AG09309 (cell line): ENCODE measurements around the gene CBX8.

Source experiments
- DNase-seq: peaks from one replicate; pipeline ENCODE4 v3.0.0-alpha.2; 2010; ENCODE audit warnings: low read depth
- H3K4me3 ChIP-seq: 2 replicates; pipeline ENCODE4 v1.5.1; 2011; ENCODE audit warnings: mild to moderate bottlenecking, low read depth, low read length, moderate library complexity; ENCODE audit not compliant: control insufficient read depth
- TF ChIP-seq, protein P1 (sequence below): IDR thresholded peaks from 2 replicates; pipeline ENCODE4 v1.5.1; 2011; ENCODE audit warnings: mild to moderate bottlenecking, low read depth, low read length, inconsistent platforms; ENCODE audit not compliant: insufficient read depth, control insufficient read depth; ENCODE audit errors: missing control alignments

The CBX8 gene

GRCh38 chr17:79796763-79797491, at the start of gene CBX8:
TSS of gene CBX8 (minus strand) at chr17:79797077. CDS start at chr17:79796998, 79 bp downstream.
- H3K4me3 ChIP-seq: peak within 1 kb of the TSS; percentile 86

DNA sequence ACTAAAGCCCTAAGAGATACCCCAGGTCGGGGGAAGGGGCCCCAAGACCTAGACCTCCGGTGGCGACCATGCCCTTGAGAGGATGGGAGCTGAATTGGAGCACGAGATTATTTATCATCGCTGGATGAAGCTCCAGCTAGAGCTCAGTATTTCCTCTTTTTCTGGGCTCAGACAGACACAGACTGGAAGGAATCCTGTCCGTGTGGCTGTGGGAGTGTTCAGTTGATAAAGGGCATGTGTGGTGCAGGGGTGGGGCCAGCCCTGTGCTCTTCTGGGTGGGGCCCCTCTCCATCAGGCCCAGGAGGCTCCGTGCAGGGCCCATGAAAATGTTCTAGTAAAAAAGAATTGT, 48.7 kb upstream of the CBX8 start:
- no peak for DNase-seq
- TF ChIP-seq, protein P1, sequence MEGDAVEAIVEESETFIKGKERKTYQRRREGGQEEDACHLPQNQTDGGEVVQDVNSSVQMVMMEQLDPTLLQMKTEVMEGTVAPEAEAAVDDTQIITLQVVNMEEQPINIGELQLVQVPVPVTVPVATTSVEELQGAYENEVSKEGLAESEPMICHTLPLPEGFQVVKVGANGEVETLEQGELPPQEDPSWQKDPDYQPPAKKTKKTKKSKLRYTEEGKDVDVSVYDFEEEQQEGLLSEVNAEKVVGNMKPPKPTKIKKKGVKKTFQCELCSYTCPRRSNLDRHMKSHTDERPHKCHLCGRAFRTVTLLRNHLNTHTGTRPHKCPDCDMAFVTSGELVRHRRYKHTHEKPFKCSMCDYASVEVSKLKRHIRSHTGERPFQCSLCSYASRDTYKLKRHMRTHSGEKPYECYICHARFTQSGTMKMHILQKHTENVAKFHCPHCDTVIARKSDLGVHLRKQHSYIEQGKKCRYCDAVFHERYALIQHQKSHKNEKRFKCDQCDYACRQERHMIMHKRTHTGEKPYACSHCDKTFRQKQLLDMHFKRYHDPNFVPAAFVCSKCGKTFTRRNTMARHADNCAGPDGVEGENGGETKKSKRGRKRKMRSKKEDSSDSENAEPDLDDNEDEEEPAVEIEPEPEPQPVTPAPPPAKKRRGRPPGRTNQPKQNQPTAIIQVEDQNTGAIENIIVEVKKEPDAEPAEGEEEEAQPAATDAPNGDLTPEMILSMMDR: no peak
- no peak overlapping the region for H3K4me3 ChIP-seq

More at GRCh38 chr17:79796763-79797491, at the start of gene CBX8:
- TF ChIP-seq, protein P1: peak; percentile 8
- DNase-seq: peak; percentile 96

DNA sequence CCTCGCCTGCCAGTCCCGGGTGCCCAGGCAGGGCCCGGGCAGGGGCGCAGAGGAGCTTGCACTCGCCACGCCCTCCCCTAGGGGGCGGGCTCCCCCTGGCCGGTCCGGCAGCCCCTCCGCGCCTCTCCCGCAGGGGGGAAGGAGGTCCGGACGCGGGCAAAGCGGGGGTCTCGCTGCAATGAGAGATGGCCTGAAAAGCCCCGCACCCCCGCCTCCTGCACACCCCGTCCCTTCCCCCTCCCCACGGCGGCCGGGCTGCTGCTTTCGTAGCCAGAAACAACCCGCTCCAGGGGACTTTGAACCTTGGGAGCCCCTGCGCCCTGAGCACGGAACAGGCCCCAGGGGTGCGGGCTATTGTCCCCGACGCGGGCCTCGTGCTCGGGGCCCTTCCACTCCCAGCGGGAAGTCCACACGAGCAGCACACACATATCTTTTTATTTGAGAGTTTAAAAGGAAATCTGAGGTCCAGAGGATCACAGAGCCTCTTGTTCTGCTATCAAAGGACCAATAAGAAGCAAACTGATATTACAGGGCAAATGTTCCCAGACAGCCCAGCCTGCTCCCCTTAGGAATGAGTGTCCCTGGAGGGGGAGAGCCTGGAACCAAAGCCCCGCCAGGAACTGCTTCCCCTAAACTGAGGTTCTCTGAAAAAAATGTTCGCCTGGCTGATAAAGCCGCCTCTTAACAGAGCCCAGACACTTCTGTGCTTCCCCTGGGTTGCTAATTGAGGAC, 48.2 kb upstream of the CBX8 start:
- TF ChIP-seq, protein P1: peak; percentile 66
- no peak for DNase-seq
- peak overlapping the region; percentile 10 for H3K4me3 ChIP-seq

GRCh38 chr17:79843816-79844800, 47.2 kb upstream of the CBX8 start:
- TF ChIP-seq, protein P1: no peak
- DNase-seq: no peak
- peak overlapping the region; percentile 60 for H3K4me3 ChIP-seq

- DNase-seq: no peak
- peak overlapping the region; percentile 60 for H3K4me3 ChIP-seq
- TF ChIP-seq, protein P1: no peak
Measured at GRCh38 chr17:79843474-79843815, 46.6 kb upstream of the CBX8 start.
